Progenitor cell of endocrine pancreas (in vitro differentiated cells): ENCODE data around the gene DCN. TPM values are rescaled to one million over a fixed set of nuclear protein-coding genes. Genes with fewer than 3 reads are reported as not detected.

Experiments used
- DNase-seq: peaks from one replicate; pipeline ENCODE4 v3.0.0; 2021; ENCODE audit warnings: low spot score; ENCODE audit not compliant: unreplicated experiment
- H3K27ac Mint-ChIP-seq: 2 replicates; pipeline ENCODE4 v1.8.0; 2021; ENCODE audit warnings: mild to moderate bottlenecking, moderate library complexity, mixed read lengths
- H3K27me3 Mint-ChIP-seq: 2 replicates; pipeline ENCODE4 v1.8.0; 2021; ENCODE audit warnings: mixed read lengths
- H3K36me3 Mint-ChIP-seq: 2 replicates; pipeline ENCODE4 v1.8.0; 2022; ENCODE audit warnings: mixed read lengths; ENCODE audit not compliant: insufficient read depth
- H3K4me1 Mint-ChIP-seq: 2 replicates; pipeline ENCODE4 v1.8.0; 2021; ENCODE audit warnings: low read depth, mixed read lengths
- H3K4me3 Mint-ChIP-seq: 2 replicates; pipeline ENCODE4 v1.8.0; 2021; ENCODE audit warnings: low read depth, mild to moderate bottlenecking, moderate library complexity, mixed read lengths
- H3K9me3 Mint-ChIP-seq: 2 replicates; pipeline ENCODE4 v1.8.0; 2021; ENCODE audit warnings: low read depth, mixed read lengths
- total RNA-seq: library from RNA; stranded (reverse); gene quantifications from 2 replicates; pipeline ENCODE4 v1.2.1, GENCODE V29; 2021
- TF ChIP-seq, protein P1 (sequence below): fragments of 200-600 bp; sonication (generic); IDR thresholded peaks from one replicate; pipeline ENCODE4 v1.5.0; 2021; ENCODE audit warnings: antibody characterized with exemption, mild to moderate bottlenecking; ENCODE audit not compliant: unreplicated experiment

Gene DCN
- total RNA-seq, 1 donor from 2014 or later = not detected

DNA sequence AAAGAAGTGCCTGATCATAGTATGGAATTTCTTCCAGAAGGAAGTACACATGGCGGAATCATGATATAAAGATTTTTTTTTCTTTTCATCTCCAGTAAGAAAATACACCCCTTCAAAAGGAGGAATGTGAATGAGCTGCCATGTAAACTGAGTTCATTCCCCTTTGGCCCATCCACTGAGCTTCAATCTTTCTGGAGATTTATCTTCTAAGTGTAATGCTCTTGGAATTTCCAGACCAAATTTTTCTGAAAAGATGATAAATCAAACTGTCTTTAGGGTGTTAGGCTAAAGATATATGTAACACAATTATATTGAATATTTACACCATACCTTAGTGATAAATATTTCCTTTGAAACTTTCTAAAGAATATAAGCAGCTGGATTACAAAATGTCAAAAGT is 5.2 kb downstream of the DCN start:
- DNase-seq = no peak
- Mint-ChIP-seq H3K27ac (no peak overlapping the region), H3K27me3 (no peaks in the 10 kb centered on the region), H3K4me3 (no peak overlapping the region), H3K36me3 (no peaks in the 10 kb centered on the region), H3K9me3 (no peaks in the 10 kb centered on the region), H3K4me1 (no peaks in the 10 kb centered on the region)
- TF ChIP-seq, protein P1, sequence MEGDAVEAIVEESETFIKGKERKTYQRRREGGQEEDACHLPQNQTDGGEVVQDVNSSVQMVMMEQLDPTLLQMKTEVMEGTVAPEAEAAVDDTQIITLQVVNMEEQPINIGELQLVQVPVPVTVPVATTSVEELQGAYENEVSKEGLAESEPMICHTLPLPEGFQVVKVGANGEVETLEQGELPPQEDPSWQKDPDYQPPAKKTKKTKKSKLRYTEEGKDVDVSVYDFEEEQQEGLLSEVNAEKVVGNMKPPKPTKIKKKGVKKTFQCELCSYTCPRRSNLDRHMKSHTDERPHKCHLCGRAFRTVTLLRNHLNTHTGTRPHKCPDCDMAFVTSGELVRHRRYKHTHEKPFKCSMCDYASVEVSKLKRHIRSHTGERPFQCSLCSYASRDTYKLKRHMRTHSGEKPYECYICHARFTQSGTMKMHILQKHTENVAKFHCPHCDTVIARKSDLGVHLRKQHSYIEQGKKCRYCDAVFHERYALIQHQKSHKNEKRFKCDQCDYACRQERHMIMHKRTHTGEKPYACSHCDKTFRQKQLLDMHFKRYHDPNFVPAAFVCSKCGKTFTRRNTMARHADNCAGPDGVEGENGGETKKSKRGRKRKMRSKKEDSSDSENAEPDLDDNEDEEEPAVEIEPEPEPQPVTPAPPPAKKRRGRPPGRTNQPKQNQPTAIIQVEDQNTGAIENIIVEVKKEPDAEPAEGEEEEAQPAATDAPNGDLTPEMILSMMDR = no peak

DNA sequence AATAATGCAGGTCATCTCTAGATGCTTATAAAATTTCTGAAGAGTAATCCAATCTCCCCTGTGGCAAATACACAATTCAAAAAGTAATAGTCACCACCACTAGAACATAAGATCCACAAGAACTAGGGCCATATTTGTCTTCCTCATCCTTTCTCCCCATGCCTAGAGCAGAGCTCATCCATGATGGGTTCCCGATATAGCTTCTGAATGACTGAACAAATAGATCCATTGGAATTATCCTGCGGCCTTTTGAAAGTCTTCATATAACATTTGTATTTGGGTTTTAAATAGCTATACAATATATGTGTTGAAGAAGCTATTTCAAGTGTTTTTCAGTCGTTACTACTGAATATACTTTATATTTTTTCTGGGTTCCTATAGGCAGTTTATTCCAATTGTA is 5.7 kb downstream of the DCN start:
- TF ChIP-seq, protein P1 = no peak
- Mint-ChIP-seq H3K27ac (no peak overlapping the region), H3K4me1 (no peaks in the 10 kb centered on the region), H3K36me3 (no peaks in the 10 kb centered on the region), H3K27me3 (no peaks in the 10 kb centered on the region), H3K9me3 (no peaks in the 10 kb centered on the region), H3K4me3 (no peak overlapping the region)
- DNase-seq = no peak

DNA sequence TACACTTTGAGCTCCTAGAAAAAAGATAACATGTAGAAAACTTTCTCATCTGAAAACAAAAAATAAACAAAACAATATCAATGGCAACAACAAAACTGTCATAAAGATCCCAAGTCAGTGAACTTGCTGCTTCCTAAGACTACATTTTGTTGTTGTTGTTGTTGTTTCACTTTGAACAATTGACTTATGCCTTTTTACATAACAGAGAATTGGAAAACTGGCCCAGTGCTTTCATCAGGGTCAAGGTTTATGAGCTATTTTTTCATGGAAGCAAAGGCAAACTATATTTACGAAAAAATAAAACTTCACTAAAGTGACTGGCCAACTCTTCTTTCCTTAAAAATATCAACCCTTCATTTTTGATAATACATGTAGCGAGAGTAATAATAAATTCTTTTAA is 6.3 kb downstream of the DCN start:
- TF ChIP-seq, protein P1 = no peak
- Mint-ChIP-seq H3K27ac (no peak overlapping the region), H3K4me3 (no peak overlapping the region), H3K4me1 (no peaks in the 10 kb centered on the region), H3K36me3 (no peaks in the 10 kb centered on the region), H3K9me3 (no peaks in the 10 kb centered on the region), H3K27me3 (no peaks in the 10 kb centered on the region)
- no peak for DNase-seq

DNA sequence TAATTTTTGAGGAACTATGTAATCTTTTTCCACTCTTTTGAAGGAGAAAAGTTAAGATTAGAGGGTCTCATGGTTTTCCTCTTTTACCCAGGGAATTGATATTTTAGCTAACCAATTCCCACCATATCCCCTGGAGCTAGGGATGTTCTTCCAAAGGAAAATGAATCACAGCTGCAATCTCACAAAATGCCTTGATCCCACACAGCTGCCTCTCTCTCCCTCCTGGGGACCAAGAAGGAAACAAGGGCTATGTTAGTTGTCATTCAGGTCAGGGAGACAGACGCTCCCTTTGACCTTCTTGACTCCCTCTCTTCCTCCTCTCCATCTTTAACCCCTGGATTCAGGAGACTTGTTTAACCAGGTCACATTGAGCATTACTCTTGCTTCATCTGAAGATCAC is 9.5 kb downstream of the DCN start:
- TF ChIP-seq, protein P1 = no peak
- no peak overlapping the region for H3K4me3 Mint-ChIP-seq
- DNase-seq = no peak
- H3K27ac Mint-ChIP-seq = no peak overlapping the region
- H3K4me1 Mint-ChIP-seq = no peaks in the 10 kb centered on the region
- H3K36me3 Mint-ChIP-seq = no peaks in the 10 kb centered on the region
- no peaks in the 10 kb centered on the region for H3K27me3 Mint-ChIP-seq
- H3K9me3 Mint-ChIP-seq = no peaks in the 10 kb centered on the region

DNA sequence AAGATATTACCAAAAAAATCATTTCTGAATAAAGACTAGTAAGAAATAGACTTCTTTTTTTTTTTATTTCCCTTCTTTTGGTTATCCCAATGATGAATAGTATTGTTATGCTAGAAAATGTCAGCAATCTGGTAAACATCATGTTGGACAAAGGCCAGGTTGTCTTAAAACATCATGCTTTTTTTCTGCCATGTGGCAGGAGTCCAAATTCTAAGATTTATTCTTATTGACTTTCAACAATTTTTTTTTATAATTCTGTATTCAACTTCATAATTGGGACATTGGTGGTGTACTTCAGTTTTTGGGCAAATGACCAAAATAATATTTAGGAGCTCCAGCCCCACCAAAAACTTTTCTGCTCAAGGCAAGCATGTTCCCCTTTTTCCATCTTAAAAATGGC is 10.5 kb downstream of the DCN start:
- no peak for DNase-seq
- no peaks in the 10 kb centered on the region for H3K4me1 Mint-ChIP-seq
- H3K27me3 Mint-ChIP-seq = no peaks in the 10 kb centered on the region
- TF ChIP-seq, protein P1 = no peak
- H3K9me3 Mint-ChIP-seq = no peaks in the 10 kb centered on the region
- H3K36me3 Mint-ChIP-seq = no peaks in the 10 kb centered on the region
- no peak overlapping the region for H3K27ac Mint-ChIP-seq
- H3K4me3 Mint-ChIP-seq = no peak overlapping the region
